Measurements from ENCODE around the gene ZNF221.

Gene ZNF221

GRCh38 chr19:43983912-43984686 lies 33.1 kb downstream of the ZNF221 start, which contains the start of gene ZNF155:
TSS of gene ZNF155 (plus strand) at chr19:43984188. CDS start at chr19:43988544, 4,356 bp downstream.
- Histone ChIP-seq H3K27me3 (ENCODE audit: low read depth, low read length) (no peaks in the 10 kb centered on the region), H3K27ac (ENCODE audit: low read length) (no peak within 1 kb of the TSS), H3K4me3 (ENCODE audit: low read length) (peak within 1 kb of the TSS; percentile 60), H2AFZ (ENCODE audit: low read depth, low read length) (no peak within 1 kb of the TSS), H3K4me1 (ENCODE audit: low read length) (no peaks in the 10 kb centered on the region), H3K9ac (ENCODE audit: low read length) (no peak within 1 kb of the TSS; the same call in 1 of the 2 replicates), H3K36me3 (replicated peaks; ENCODE audit: low read depth, low read length) (no peaks in the 10 kb centered on the region), H3K79me2 (ENCODE audit: low read length) (no peaks in the 10 kb centered on the region), H3K9me3 (ENCODE audit: insufficient read depth, low read length) (peaks cover 3% of the 10 kb centered on the region; the same call in 1 of the 2 replicates), H3K4me2 (ENCODE audit: low read length) (no peak within 1 kb of the TSS), H4K20me1 (ENCODE audit: insufficient read depth, low read length) (no peaks in the 10 kb centered on the region)
- TF ChIP-seq EZH2phosphoT487 (IDR thresholded peaks at IDR 0.05; ENCODE audit: low read depth) (no peak), CTCF (IDR thresholded peaks at IDR 0.05; ENCODE audit: low read depth, low read length) (no peak)

- peak overlapping the region; percentile 60; the same call in 1 of the 2 replicates for H3K4me3 ChIP-seq (ENCODE audit: low read length)
- no peaks in the 10 kb centered on the region for H3K36me3 ChIP-seq (replicated peaks; ENCODE audit: low read depth, low read length)
- H3K4me1 ChIP-seq (ENCODE audit: low read length): no peaks in the 10 kb centered on the region
- H4K20me1 ChIP-seq (ENCODE audit: insufficient read depth, low read length): no peaks in the 10 kb centered on the region
- no peaks in the 10 kb centered on the region for H3K27me3 ChIP-seq (ENCODE audit: low read depth, low read length)
- no peak overlapping the region for H2AFZ ChIP-seq (ENCODE audit: low read depth, low read length)
- no peak overlapping the region for H3K9ac ChIP-seq (ENCODE audit: low read length)
- peaks cover 3% of the 10 kb centered on the region; the same call in 1 of the 2 replicates for H3K9me3 ChIP-seq (ENCODE audit: insufficient read depth, low read length)
- no peaks in the 10 kb centered on the region for H3K79me2 ChIP-seq (ENCODE audit: low read length)
- H3K4me2 ChIP-seq (ENCODE audit: low read length): no peak overlapping the region
- no peak overlapping the region for H3K27ac ChIP-seq (ENCODE audit: low read length)
- TF ChIP-seq CTCF (IDR thresholded peaks at IDR 0.05; ENCODE audit: low read depth, low read length) (no peak), EZH2phosphoT487 (IDR thresholded peaks at IDR 0.05; ENCODE audit: low read depth) (no peak)
Measured at GRCh38 chr19:43984687-43985000, 33.6 kb downstream of the ZNF221 start.

- no peaks in the 10 kb centered on the region; the same call in 1 of the 2 replicates for H3K9me3 ChIP-seq (ENCODE audit: insufficient read depth, low read length)
- TF ChIP-seq EZH2phosphoT487 (IDR thresholded peaks at IDR 0.05; ENCODE audit: low read depth) (no peak), CTCF (IDR thresholded peaks at IDR 0.05; ENCODE audit: low read depth, low read length) (no peak)
- no peak overlapping the region for H2AFZ ChIP-seq (ENCODE audit: low read depth, low read length)
- H3K27me3 ChIP-seq (ENCODE audit: low read depth, low read length): no peaks in the 10 kb centered on the region
- H3K36me3 ChIP-seq (replicated peaks; ENCODE audit: low read depth, low read length): no peaks in the 10 kb centered on the region
- H4K20me1 ChIP-seq (ENCODE audit: insufficient read depth, low read length): no peaks in the 10 kb centered on the region
- H3K27ac ChIP-seq (ENCODE audit: low read length): no peak overlapping the region
- H3K4me3 ChIP-seq (ENCODE audit: low read length): no peak overlapping the region
- H3K4me2 ChIP-seq (ENCODE audit: low read length): no peak overlapping the region
- peaks cover 5% of the 10 kb centered on the region; the same call in 1 of the 2 replicates for H3K4me1 ChIP-seq (ENCODE audit: low read length)
- H3K79me2 ChIP-seq (ENCODE audit: low read length): no peaks in the 10 kb centered on the region
- no peak overlapping the region for H3K9ac ChIP-seq (ENCODE audit: low read length)
Measured at GRCh38 chr19:43997631-43998290, 46.7 kb downstream of the ZNF221 start.

GRCh38 chr19:44002212-44002565 lies 51.2 kb downstream of the ZNF221 start:
- Histone ChIP-seq H3K9ac (ENCODE audit: low read length) (peak overlapping the region; percentile 95), H3K27ac (ENCODE audit: low read length) (peak overlapping the region; percentile 79), H3K4me1 (ENCODE audit: low read length) (peaks cover 11% of the 10 kb centered on the region), H3K4me2 (ENCODE audit: low read length) (peak overlapping the region; percentile 93), H3K79me2 (ENCODE audit: low read length) (peaks cover 13% of the 10 kb centered on the region), H4K20me1 (ENCODE audit: insufficient read depth, low read length) (no peaks in the 10 kb centered on the region), H3K36me3 (replicated peaks; ENCODE audit: low read depth, low read length) (peaks cover 15% of the 10 kb centered on the region), H3K27me3 (ENCODE audit: low read depth, low read length) (no peaks in the 10 kb centered on the region), H3K9me3 (ENCODE audit: insufficient read depth, low read length) (peaks cover 3% of the 10 kb centered on the region; the same call in 1 of the 2 replicates), H2AFZ (ENCODE audit: low read depth, low read length) (peak overlapping the region; percentile 100), H3K4me3 (ENCODE audit: low read length) (peak overlapping the region; percentile 93)
- TF ChIP-seq CTCF (IDR thresholded peaks at IDR 0.05; ENCODE audit: low read depth, low read length) (no peak), EZH2phosphoT487 (IDR thresholded peaks at IDR 0.05; ENCODE audit: low read depth) (no peak)

Measured in OCI-LY3 (cell line).